ENCODE data around the gene HDAC5.

DNA sequence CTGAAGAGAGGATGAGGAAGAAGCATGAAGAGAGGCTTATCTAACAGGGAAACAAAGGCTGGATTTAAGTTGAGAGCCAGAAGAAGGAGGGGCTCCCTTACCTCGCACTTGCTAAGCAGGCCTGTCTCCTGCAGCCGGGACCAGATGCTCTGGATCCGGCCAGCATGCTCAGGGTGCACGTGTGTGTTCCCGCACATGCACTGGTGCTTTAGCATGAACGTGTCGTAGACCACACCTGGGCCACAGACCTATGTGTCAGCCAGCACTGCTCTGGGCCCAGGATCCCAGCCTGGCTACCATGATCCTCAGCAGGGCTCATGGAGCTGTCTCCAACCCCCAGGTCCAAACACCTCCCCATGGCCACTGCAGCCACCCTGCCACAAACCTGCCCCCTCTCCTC is 38.5 kb downstream of the HDAC5 start:
- TF ChIP-seq GATA2 (IDR thresholded peaks at IDR 0.05; ENCODE audit: low read depth, low read length) (no peak), GATA3 (IDR thresholded peaks at IDR 0.05; ENCODE audit: low read depth, low read length) (no peak)

Data from SH-SY5Y (cell line).